ENCODE measurements around the gene TNFAIP1. TPM values are rescaled to one million over a fixed set of nuclear protein-coding genes. Genes with fewer than 3 reads are reported as not detected.

Gene TNFAIP1
- total RNA-seq, 1 experiment from 2014 or later: 27.5 TPM

DNA sequence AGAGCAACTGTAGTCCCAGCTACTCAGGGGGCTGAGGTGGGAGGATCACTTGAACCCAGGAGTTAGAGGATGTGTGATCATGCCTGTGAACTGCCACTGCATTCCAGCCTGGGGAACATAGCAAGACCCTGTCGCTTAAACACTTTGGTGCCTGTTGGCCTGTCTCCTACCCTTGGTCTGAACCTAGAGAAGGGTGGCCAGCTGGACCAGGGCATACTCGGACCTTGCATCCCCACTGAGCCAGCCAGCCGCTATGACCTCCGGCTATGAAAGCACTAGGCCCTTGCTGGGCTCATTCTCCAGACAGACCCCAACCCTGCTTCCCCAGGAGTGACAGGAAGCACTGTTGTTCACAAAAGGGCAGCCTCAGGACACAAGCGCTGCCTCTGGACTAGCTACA lies 4.9 kb upstream of the TNFAIP1 start:
- peaks cover 25% of the 10 kb centered on the region for H3K79me2 ChIP-seq (ENCODE audit: low read length)
- peaks cover 32% of the 10 kb centered on the region for H3K4me1 ChIP-seq (ENCODE audit: insufficient read depth, low read length)
- H3K27me3 ChIP-seq (ENCODE audit: low read length): no peaks in the 10 kb centered on the region
- ChIA-PET POLR2A (ENCODE audit: unreplicated experiment) (no interaction called here), CTCF (no interaction called here)
- H3K9me2 ChIP-seq (replicated peaks; ENCODE audit: low read length): no peaks in the 10 kb centered on the region
- intact Hi-C loops (cut with micrococcal nuclease): no loop called here
- H4K20me1 ChIP-seq (ENCODE audit: low read length): no peaks in the 10 kb centered on the region
- TF ChIP-seq EZH2 (IDR thresholded peaks at IDR 0.05; ENCODE audit: low read length, unreplicated experiment): no peak
- no peak for TF ChIP-seq EZH2phosphoT487 (IDR thresholded peaks at IDR 0.05; ENCODE audit: borderline replicate concordance, low read length)
- TF ChIP-seq, protein P1, sequence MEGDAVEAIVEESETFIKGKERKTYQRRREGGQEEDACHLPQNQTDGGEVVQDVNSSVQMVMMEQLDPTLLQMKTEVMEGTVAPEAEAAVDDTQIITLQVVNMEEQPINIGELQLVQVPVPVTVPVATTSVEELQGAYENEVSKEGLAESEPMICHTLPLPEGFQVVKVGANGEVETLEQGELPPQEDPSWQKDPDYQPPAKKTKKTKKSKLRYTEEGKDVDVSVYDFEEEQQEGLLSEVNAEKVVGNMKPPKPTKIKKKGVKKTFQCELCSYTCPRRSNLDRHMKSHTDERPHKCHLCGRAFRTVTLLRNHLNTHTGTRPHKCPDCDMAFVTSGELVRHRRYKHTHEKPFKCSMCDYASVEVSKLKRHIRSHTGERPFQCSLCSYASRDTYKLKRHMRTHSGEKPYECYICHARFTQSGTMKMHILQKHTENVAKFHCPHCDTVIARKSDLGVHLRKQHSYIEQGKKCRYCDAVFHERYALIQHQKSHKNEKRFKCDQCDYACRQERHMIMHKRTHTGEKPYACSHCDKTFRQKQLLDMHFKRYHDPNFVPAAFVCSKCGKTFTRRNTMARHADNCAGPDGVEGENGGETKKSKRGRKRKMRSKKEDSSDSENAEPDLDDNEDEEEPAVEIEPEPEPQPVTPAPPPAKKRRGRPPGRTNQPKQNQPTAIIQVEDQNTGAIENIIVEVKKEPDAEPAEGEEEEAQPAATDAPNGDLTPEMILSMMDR (conservative IDR thresholded peaks at IDR 0.05; ENCODE audit: low read depth, low read length): no peak
- no peak overlapping the region for H3K27ac ChIP-seq (ENCODE audit: low read length)
- H3F3A ChIP-seq (ENCODE audit: low read length, unreplicated experiment): peaks cover 3% of the 10 kb centered on the region
- peaks cover 13% of the 10 kb centered on the region for H3K36me3 ChIP-seq (ENCODE audit: low read depth, low read length)
- no peaks in the 10 kb centered on the region for H3K9me3 ChIP-seq (ENCODE audit: low read length)
- H3K4me2 ChIP-seq (ENCODE audit: low read length): no peak overlapping the region
- no peak overlapping the region for H3K4me3 ChIP-seq (ENCODE audit: low read length)
- no peak overlapping the region for H3K9ac ChIP-seq (ENCODE audit: low read length)
- ATAC-seq: no peak
- no TSS peak for BruUV-seq (replicated peaks)
- H2AFZ ChIP-seq (ENCODE audit: low read length): no peak overlapping the region
- no peak for DNase-seq

GRCh38 chr17:28331891-28332420 lies 3.6 kb upstream of the TNFAIP1 start:
- peaks cover 36% of the 10 kb centered on the region for H3K79me2 ChIP-seq (ENCODE audit: low read length)
- BruUV-seq (replicated peaks): no TSS peak

More at GRCh38 chr17:28331891-28332420, 3.6 kb upstream of the TNFAIP1 start:
- Histone ChIP-seq H2AFZ (ENCODE audit: low read length) (no peak overlapping the region), H4K20me1 (ENCODE audit: low read length) (0 out of 2 replicates have a peak, but pooled peaks cover 3% of the 10 kb centered on the region), H3K4me1 (ENCODE audit: insufficient read depth, low read length) (peaks cover 27% of the 10 kb centered on the region), H3K27ac (ENCODE audit: low read length) (no peak overlapping the region), H3F3A (ENCODE audit: low read length, unreplicated experiment) (no peaks in the 10 kb centered on the region), H3K4me2 (ENCODE audit: low read length) (no peak overlapping the region), H3K36me3 (ENCODE audit: low read depth, low read length) (peaks cover 7% of the 10 kb centered on the region; the same call in 1 of the 2 replicates), H3K9me3 (ENCODE audit: low read length) (no peaks in the 10 kb centered on the region), H3K9ac (ENCODE audit: low read length) (no peak overlapping the region), H3K4me3 (ENCODE audit: low read length) (no peak overlapping the region), H3K9me2 (replicated peaks; ENCODE audit: low read length) (no peaks in the 10 kb centered on the region), H3K27me3 (ENCODE audit: low read length) (no peaks in the 10 kb centered on the region)
- ATAC-seq (no peak), DNase-seq (no peak)
- CTCF ChIA-PET: no interaction called here
- intact Hi-C loops (cut with micrococcal nuclease): no loop called here
- TF ChIP-seq, protein P1 (conservative IDR thresholded peaks at IDR 0.05; ENCODE audit: low read depth, low read length): no peak
- TF ChIP-seq EZH2phosphoT487 (IDR thresholded peaks at IDR 0.05; ENCODE audit: borderline replicate concordance, low read length) (no peak), EZH2 (IDR thresholded peaks at IDR 0.05; ENCODE audit: low read length, unreplicated experiment) (no peak)
- POLR2A ChIA-PET (ENCODE audit: unreplicated experiment): no interaction called here

Data from PC-3 (cell line).